HL-60/S4 (cell line): Measurements from ENCODE around the gene MTCP1.

Experiments
- in situ Hi-C: fragments of 300-500 bp; cut with MboI; formaldehyde crosslinking; loops from 2 replicates; pipeline ENCODE4 v1.14.3; 2022; ENCODE audit warnings: low sequenced_read_pairs

MTCP1 gene

DNA sequence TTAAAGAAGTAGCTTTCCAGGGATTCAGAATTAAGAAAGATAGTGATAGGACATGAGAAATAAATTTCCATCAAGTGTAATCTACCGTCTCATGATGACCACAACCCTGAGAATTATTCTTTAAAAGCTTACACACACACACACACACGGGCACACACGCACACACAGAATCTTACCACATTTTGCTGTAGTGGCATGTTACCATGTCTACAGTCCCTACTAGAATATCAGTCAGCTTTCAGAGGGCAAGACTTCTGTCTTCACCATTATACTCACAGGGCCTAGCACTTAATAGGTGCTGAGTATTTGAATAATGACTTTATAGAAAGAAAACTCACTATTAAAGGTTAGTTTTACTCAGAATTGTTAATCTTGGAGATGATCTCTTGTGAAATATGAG is 15.4 kb downstream of the MTCP1 start:
- in situ Hi-C loops, result no loop called here

DNA sequence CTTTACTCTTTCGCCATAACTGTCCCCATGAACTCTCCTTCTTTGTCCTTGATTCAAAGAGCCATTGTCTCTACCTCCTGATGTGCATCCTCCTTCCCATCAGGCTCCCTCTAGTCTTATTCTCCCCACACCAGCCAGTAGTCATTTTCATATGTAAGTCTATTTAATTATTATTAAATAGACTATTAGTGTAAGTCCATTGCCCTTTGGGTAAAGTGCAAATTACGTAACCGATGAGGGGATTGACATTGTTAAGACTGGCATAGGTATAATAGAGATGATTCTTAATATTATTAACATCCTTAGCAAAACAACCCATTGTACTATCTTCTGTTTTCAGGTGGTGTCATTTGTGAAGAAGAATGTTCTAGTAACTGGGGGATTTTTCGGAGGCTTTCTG is 16.7 kb downstream of the MTCP1 start:
- in situ Hi-C loops, result no loop called here

DNA sequence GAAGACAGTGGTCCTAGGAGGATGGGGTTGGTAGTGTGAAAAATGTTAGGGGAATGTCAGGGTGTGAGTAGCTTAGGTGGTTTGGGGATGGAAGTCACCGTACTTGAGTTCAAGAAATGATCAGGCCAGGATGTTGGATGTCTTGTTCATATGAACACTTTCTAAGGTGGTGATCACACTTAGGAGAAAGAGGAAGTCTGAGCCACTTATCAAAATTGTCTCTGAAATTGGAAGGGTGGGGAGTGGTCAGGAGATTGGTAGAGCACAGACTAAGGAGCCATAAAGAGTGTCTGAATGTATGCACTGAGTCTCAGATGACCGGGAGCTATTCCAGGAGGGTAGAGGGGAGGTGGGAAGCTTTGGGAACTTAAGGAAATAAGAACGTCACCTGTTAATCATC is 17.3 kb downstream of the MTCP1 start:
- in situ Hi-C loops, result no loop called here

DNA sequence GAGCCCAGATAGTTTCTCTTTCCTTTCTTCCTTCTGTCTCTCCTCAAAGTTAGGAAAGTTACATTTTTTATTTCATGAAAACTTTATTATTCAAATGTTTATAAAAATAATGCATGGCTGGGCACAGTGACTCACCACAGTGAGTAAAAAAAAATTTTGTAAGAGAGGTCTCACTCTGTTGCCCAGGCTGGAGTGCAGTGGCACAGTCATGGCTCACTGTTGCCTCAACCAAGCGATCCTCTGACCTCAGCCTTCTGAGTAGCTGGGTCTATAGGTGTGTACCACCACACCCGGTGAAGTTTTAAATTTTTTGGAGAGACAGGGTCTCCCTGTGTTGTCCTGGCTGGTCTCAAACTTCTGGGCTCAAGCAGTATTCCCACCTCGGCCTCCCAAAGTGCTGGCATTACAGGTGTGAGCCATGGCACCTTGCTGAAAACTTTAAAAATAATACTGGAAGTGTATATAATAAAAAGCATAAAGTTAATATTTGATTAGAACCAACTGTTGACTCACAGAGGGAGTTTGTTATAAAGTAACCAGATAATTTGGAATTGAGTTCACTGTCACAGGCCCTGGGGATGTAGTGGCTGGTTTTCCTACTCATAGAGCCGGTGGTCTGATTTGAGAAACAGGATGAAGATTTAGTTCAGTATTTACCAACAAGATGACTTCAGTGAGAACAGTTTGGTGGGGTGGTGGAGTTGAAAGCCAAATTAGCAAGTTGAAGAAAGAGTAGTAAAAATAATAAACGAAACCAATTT is 18.0 kb downstream of the MTCP1 start:
- in situ Hi-C loops, result no loop called here

DNA sequence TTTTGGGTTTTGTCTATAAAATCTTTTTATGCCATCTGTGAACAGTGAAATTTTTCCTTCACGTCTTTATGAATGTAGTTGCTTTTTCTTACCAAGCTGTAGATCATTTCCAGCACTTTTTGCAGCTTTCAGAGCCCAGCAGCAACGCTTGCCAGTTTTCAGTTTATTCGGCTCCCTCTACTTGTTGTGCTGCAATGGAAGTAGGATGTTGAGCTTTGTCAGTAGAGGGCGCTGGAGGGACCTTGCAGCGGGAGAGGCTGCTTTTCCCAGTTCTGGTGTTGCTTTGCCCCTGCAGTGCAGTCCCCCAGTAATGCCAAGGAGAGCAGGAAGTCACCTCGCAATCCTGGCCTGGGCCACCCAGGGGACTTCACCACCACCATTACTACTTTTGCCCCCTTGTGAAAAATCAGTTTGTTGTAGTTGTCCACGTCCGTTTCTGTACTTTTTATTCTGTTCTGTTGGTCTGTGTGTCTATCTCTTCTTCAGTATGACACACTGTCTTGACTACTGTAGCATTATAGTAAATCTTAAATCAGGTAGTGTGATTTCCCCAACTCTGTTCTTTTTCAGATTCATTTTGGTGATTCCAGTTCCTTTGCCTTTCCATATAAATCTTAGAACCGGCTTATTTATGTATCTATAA is 21.8 kb downstream of the MTCP1 start:
- in situ Hi-C loops, result no loop called here

DNA sequence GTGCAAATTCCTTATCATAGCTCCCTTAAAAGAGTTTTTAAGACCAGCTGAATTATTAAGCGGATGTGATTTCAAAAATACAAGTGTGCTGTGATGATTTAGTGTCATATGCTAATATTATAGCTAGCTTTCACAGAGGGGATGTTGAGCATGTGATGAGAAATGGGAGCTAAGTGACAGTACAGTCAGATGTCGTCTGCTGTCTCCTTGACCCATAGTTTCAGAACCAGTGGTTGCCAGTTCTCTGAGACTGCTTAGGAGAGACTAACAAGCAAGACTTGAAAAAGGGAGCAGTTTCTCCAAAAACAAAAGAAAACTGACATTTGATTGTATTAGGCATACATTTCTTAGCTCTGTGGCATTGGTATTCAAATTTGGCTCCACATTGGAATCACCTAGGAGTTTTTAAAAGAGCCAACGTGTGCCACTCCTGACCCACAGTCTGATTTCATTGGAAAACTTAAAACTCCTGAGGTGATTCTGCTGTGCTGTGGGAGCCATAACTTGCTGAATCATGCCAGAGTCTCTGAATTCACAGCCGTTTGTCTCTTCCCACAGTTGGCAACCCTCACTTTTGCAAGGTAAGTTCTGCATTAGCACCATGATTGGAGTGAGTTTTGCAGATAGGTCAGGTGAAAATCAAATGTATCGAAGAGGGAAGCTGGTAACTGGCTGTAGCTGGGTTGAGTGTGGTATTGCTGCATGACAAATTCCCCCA is 24.0 kb downstream of the MTCP1 start:
- in situ Hi-C loops, result no loop called here

DNA sequence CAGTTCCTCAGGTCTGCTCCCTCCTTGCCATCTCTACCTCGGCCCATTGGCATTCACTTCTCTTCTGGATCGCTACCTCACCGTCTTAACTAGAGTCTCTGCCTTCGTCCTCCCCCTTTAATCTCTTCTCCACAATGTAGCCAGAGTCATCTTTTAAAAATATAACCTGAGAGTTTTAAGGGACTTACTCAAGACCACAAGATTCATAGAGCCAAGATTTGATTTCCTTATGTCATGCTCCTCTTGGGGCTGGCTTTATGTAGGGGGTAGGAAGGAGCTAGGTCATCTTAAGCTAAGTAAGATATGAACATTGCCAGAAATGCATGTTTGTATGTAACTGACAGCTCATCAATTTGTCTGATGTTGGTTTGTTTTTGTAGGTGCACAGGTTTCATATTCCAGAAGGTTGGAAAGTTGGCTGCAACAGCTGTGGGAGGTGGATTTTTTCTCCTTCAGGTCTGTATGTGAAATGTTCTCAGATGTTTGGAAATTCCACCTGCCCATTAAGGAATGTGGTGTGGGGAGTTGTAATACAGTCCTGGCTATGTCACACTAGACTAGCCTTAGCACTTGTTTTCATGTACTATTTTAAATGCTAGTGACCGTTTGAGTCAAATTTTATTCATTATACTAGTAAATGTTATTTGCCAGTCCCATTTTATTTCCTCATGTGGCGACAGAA is 24.7 kb downstream of the MTCP1 start:
- in situ Hi-C loops, result no loop called here

DNA sequence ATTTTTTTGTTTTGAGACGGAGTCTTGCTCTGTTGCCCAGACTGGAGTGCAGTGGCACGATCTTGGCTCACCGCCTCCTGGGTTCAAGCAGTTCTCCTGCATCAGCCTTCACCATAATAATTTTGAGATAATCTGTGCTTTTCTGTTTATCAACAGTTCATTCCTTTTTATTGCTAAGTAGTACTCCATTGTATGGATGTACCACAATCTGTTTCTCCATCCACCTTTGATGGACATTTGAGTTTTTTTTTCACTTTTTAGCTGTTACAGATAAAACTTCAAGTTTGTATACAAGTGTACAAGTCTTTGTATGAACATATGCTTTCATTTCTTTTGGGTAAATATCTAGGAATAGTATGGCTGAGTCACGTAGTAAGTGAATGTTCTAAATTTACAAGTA is 35.2 kb downstream of the MTCP1 start:
- in situ Hi-C loops, result no loop called here

DNA sequence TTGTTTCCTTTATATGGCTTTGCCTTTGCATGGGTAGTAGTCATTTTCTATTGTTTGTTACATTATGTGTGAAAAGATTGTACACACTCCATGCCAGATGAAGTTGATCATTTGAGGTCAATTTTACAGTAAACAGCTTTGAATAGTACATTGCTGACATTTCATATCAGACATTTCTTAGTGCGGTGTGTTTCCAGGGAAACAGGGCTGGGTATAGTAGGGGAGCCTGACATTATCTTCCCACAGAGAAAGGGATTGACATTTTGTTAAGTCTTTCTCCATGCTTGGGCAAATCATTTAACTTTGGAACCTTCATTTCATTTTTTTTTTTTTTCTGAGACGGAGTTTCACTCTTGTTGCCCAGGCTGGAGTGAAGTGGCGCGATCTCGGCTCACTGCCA is 39.3 kb downstream of the MTCP1 start:
- in situ Hi-C loops, result no loop called here

DNA sequence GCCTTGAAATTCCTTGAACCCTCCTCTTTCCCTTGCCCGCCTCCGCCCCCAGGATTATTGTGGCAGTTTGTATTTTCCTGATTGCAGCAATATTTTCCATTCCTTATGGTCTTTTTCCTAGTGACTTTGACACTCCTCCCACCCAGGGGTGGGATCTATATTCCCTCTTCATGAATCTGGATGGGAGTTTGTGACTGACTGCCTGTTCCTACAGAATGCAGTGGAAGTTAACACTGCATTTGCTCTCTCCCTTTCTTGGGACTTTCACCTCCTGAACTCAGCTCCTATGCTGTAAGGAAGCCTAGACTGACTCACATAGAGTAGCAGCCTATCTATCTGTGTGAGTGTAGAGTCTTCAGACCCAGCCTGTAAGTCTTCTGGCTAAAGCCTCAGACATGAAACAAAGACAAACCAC is 42.1 kb downstream of the MTCP1 start:
- in situ Hi-C loops, result no loop called here

DNA sequence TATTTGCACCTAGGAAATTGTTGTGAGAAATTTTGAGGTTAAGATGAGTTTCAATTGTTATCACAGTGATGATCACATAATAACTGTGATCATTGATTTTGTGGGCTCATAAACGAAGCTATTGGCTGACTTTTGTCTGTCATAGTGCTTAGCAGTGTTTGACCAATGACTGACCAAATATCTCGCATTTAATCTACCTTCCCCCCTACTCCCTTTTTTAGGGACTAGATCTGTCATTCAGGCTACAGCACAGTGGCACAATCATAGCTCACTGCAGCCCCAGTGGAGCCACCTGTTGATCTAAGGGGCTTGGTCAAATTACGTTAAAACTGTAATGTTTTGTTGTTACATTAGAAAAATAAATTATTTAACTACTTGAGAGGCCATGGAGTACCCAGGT is 42.8 kb downstream of the MTCP1 start:
- in situ Hi-C loops, result no loop called here

DNA sequence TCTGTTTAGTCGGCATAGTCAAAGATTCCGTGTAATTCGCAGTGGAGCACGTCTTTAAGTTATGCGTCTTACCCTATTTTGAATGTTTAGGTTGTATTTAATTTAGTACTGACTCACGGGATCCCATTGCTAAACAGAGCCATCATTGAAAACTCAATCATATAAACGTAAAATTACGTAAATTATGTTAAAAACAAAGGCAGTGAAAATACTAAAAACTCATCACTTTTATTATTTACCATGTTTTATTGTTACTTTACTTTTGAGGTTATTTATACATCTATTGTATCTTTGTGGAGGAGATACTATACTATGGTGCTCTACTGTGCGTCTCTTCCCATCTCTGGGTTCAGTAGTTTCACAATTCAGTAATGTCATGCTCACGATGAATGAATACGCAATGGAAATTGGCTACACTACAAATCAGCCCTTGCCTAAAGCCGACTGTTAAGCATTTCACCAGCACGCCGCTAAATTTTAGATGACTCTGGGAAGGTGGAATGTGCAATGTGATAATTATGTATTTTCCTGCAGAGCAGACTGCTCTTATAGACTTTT is 43.3 kb downstream of the MTCP1 start:
- in situ Hi-C loops, result no loop called here

DNA sequence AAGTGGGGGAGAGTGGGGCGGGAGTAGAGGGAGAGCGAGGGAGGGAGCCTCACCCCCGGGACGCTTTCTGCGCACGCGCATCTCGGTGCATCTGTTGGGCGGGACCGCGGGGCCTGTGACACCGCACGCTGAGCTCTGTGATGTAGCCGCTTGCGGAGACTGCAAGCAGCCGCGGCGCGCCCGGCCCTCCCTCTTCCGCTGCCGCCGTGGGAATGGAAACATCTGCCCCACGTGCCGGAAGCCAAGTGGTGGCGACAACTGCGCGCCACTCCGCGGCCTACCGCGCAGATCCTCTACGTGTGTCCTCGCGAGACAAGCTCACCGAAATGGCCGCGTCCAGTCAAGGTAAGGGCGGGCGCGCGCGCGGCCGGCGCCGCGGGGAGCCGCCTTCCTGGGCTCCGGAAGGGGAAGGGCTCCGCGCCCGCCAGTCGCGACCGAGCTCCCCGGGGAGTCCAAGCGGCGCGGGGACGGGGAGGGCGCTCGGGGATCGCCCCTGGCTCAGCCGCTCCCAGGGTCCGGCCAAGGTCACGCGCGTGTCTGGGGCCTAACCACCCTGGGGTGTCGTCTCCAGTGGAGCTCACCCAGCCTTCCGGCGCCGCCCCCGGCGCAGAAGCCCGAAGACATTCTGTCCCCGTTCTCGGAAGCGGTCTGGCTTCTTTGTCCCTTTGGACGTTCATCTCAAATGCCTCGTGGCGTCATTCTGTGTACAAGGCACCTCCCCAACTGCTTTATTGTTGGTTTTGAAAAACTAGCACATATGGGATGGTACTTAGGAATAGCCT is 44.0 kb downstream of the MTCP1 start, which contains the start of gene FUNDC2:
TSS of gene FUNDC2 (plus strand) at position 118 of the 782 bp plus-strand sequence. CDS start at position 213, 95 bp downstream.
- in situ Hi-C loops, result no loop called here

DNA sequence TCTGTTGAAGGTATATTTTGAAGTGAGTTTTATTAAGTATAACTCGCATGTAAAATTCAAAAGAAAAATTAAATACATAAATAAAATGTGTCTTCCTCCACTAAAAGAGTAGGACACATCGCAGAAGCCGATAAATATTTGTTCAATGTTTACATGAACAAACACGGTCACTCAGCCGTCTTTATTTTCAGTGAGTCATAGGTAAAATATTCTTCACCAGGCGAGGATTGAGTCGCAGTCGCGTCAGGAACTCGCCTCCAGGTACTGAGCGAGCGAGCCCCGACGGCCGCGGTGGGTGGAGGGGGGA is 44.6 kb downstream of the MTCP1 start:
- in situ Hi-C loops, result no loop called here

DNA sequence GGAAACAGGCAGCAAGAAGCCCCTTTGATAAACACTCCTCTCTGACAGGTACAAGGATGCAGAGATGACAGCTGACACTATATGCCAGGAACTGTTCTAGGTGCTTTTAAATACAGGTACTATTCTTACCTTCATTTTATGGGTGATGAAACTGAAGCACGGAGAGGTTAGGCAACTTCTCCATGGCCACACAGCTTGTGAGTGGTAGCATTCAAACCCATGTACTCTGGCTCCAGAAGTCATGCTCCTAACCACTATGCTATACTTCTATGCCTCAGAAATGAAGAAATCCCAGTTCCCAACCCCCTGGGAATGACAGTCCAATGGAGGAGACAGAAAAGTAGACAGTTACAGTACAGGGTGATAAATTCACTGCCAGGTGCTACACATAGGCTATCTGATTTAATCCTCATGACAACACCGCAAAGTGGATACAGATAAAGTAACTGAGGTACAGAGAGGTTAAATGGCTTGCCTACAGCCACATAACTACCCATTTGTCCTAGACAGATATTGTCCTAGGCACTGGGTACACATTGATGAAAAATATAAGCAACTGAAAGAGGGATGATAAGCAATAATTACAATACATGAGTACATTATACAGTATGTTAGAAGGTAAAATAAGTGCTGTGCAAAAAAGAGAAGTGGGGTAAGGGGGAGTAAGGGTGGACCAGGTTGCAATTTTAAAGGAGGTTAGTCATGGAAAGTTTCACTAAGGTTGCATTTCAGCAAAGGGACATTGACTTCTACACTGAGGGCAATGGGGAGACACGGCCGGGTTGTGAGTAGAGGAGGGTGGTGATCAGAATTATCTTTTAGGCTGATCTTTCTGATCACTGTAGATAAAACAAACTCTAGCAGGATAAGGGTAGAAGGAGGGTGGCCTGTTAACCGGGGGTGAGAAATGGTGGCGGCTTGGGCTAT is 46.8 kb downstream of the MTCP1 start:
- in situ Hi-C loops, result no loop called here

DNA sequence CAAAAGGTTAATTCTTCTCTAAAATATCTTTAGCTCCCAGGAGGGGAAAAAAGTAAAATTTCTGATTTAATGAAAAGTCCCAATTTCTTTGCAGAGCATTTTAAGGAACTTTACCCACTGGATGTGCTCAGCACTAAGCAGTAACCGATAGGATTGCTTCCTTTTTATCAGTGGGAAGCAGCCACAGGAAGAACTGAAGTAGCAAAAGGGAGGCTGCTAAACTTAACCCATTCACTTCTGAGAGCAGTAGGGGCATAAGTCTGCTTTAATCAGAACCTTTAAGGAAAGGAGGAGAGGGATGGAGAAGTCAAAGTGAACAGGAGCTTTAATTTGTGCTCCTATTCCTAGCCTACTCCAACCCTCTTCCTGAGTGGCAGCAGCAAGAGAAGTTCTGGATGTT is 48.4 kb downstream of the MTCP1 start, which contains the start of gene F8:
TSS of gene F8 (minus strand) at position 139 of the 400 bp plus-strand sequence. CDS start 171 bp downstream, outside the sequence.
- in situ Hi-C loops, result no loop called here

DNA sequence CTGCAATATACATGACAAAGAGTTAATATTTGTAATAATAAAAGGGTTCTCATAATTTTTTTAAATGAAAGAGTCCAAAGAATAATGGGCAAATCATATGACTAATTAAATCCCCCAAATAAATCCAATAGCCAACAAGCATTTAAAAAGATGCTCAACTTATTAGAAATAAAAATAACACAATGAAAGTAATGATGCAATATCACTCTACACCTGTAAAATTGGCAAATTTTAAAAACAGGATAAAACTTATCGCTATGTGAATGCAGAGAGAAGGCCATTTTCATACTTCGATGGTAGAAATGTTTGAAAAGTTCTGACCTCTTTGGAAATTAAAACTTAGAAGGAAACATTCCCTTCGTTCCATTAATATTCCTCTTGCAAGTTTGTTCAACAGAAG is 50.3 kb downstream of the MTCP1 start:
- in situ Hi-C loops, result no loop called here
